IPS DF 6.9 (cell line): Measurements from ENCODE around the gene COL4A2.

Source experiments
- DNase-seq: peaks from one replicate; pipeline ENCODE4 v3.0.0-alpha.2; 2013; ENCODE audit warnings: low read depth, low spot score
- H3K27ac ChIP-seq: one replicate; pipeline ENCODE4 v1.5.1; 2013; ENCODE audit warnings: low read length, control low read depth
- H3K27me3 ChIP-seq: 2 replicates; pipeline ENCODE4 v1.6.1; 2013; ENCODE audit warnings: mild to moderate bottlenecking, low read length; ENCODE audit not compliant: control insufficient read depth, insufficient read depth
- H3K36me3 ChIP-seq: 2 replicates; pipeline ENCODE4 v1.6.1; 2013; ENCODE audit warnings: low read length; ENCODE audit not compliant: control insufficient read depth, insufficient read depth
- H3K4me1 ChIP-seq: 2 replicates; pipeline ENCODE4 v1.6.1; 2013; ENCODE audit warnings: low read length; ENCODE audit not compliant: control insufficient read depth, insufficient read depth
- H3K4me3 ChIP-seq: 2 replicates; pipeline ENCODE4 v1.5.1; 2013; ENCODE audit warnings: mild to moderate bottlenecking, low read length
- H3K9me3 ChIP-seq: 2 replicates; pipeline ENCODE4 v1.6.1; 2013; ENCODE audit warnings: low read length, inconsistent platforms; ENCODE audit not compliant: control insufficient read depth, insufficient read depth
- WGBS: extraction: QIAGEN DNeasy Blood & Tissue Kit; methylation state at CpG from one replicate; pipeline ENCODE4 v1.1.7; 2013; ENCODE audit warnings: mixed read lengths, missing lambda C conversion rate; ENCODE audit not compliant: insufficient read length, insufficient coverage; 5-methylcytosine and 5-hydroxymethylcytosine counted together

The COL4A2 gene

DNA sequence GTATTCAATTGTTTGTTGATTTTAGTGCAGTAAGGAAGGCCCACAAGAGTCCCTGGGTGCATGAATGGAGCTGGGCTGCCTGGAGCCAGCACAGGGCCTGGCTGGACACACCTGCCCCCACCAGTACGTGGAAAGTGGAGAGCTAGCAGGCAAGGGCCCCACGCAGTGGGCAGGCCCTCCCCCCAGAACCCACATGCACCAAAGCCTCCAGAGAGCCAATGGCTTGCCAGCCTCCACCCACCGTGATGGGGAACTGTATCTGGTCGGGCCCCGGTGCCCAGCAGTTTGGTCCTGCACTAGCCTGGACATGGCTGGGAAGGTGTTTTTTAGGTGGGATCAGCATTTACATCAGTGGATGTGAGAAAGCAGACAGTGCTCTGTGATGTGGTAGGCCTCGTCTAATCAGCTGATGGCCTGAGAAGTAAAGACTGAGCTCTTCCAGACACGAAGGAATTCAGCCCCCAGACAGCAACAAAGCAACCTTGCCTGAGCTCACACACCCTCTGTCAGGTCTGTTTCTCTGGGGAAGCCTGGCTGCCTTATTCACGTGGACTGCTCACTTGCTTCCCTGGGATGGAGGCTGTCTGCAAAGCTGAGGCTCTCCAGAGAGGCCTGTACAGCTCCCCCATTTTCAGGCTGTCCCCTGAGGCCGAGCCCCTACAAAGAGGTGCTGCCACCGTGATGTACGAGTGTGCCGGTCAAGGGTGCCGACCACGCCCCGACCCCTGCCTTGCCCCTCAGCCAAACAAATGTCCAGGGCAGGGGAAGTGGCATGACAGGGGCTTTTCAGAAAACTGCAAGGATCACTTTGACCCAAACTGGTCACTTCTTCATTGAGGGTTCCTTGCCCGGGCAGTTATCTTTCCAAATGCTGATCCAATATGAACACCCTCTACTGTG lies 226.9 kb downstream of the COL4A2 start:
- no peak overlapping the region for H3K27ac ChIP-seq
- H3K4me1 ChIP-seq, result peaks cover 4% of the 10 kb centered on the region; the same call in 1 of the 2 replicates
- H3K9me3 ChIP-seq, result no peaks in the 10 kb centered on the region
- WGBS, result no CpG with 5 or more reads among the region's 16 CpGs
- no peaks in the 10 kb centered on the region for H3K27me3 ChIP-seq
- H3K36me3 ChIP-seq, result no peaks in the 10 kb centered on the region
- no peak for DNase-seq
- no peak overlapping the region; the same call in 1 of the 2 replicates for H3K4me3 ChIP-seq

DNA sequence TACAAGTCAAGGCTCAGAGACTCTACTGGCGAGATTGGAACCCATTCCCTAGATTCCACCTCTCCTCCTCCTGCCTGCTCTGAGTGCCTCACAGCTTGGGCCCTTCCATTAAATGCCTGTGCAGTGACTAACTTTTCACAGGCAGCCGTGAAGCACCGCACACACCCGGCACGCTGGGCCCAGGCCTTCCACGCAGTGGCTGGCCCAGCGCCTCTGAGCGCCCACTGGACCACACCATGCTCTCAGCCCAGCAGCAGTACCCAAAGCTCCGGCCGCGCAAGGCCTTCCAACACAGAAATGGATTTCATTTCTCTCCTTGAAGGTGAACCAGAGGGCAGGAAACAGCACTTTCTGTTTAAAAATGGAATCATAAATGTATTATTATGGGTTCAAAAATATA lies 228.4 kb downstream of the COL4A2 start:
- DNase-seq, result no peak
- H3K9me3 ChIP-seq, result no peaks in the 10 kb centered on the region

DNA sequence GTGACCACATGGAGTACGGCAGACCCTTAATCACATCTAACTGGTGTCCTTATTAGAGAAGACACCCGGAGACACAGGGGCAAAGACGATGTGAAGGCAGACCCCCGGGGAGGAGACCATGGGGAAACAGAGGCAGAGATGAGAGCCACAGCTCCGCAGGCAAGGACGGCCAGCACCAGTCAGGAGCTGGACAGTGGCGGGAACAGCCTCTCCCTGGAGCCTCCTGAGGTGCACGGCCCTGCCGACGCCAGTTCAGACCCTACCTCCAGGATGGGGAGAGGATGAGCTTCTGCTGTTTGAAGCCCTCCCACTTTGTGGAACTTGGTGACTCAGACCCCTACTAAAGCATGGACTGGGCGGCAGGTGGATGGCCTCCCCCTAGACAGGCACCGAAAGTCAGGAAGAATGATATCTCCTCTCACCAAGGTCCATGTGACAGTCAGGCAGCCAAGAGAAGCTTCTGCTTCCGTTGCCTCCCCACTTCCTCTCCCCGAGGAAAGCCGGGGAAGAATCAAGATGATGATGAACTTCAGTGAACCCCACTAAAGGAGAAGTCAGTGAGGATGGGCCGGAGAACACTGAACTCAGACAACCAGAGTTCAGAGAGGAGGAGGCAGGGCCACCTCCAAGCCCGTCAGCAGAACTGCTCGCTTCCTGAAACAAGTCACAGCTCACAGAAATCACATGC lies 229.1 kb downstream of the COL4A2 start:
- no peak for DNase-seq

More for the DNA sequence above, 228.4 kb downstream of the COL4A2 start:
- Histone ChIP-seq H3K27me3 (no peaks in the 10 kb centered on the region), H3K4me3 (no peak overlapping the region), H3K27ac (no peak overlapping the region), H3K4me1 (peaks cover 4% of the 10 kb centered on the region; the same call in 1 of the 2 replicates), H3K36me3 (no peaks in the 10 kb centered on the region)
- no CpG with 5 or more reads among the region's 11 CpGs for WGBS

DNA sequence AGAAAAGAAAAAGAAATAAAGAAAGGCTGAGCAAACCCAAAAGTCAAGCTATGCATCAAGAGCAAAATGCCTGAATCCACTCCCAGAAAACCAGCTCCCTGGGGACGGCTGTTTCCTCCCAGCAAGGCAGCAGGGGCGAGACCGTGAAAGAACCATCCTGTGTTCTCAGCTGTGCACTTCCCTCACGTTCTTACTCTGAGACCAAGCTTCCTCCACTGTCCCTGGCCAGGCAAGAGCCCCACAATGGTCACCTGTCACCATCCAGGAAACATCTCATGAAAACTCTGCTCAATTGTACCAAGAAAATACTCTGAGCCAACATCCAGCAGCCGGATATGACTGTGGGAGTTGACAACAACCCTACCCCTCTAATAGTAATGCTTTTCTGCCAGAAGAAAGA lies 231.5 kb downstream of the COL4A2 start:
- DNase-seq, result no peak
- Histone ChIP-seq H3K36me3 (no peaks in the 10 kb centered on the region), H3K4me3 (no peak overlapping the region), H3K27ac (no peak overlapping the region), H3K9me3 (no peaks in the 10 kb centered on the region), H3K27me3 (no peaks in the 10 kb centered on the region), H3K4me1 (0 out of 2 replicates have a peak, but pooled peaks cover 3% of the 10 kb centered on the region)
- no CpG with 5 or more reads among the region's 5 CpGs for WGBS

More for the DNA sequence above, 229.1 kb downstream of the COL4A2 start:
- H3K27ac ChIP-seq, result no peak overlapping the region
- no peaks in the 10 kb centered on the region for H3K27me3 ChIP-seq
- no peak overlapping the region for H3K4me3 ChIP-seq
- H3K9me3 ChIP-seq, result no peaks in the 10 kb centered on the region
- no CpG with 5 or more reads among the region's 18 CpGs for WGBS
- H3K4me1 ChIP-seq, result peaks cover 3% of the 10 kb centered on the region; the same call in 1 of the 2 replicates
- no peaks in the 10 kb centered on the region for H3K36me3 ChIP-seq

DNA sequence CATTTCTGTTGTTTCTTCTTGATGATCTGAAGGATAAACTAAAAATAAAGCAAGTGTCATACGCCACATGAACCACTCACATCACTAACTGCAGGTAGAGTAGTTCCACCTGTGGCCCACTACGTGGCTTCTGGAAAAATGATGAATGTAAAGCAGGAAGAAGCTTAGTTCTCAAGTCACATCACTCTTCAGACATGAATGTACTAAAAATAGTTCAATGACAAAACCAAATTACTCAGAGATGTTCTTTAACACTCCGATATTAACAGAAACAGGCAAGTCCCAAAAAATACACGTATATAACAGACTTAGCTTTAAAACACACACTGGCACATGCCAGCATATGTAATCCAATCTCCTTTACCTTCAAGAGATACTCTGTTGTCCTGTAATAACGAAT lies 232.8 kb downstream of the COL4A2 start:
- no CpG with 5 or more reads among the region's 5 CpGs for WGBS
- DNase-seq, result no peak

DNA sequence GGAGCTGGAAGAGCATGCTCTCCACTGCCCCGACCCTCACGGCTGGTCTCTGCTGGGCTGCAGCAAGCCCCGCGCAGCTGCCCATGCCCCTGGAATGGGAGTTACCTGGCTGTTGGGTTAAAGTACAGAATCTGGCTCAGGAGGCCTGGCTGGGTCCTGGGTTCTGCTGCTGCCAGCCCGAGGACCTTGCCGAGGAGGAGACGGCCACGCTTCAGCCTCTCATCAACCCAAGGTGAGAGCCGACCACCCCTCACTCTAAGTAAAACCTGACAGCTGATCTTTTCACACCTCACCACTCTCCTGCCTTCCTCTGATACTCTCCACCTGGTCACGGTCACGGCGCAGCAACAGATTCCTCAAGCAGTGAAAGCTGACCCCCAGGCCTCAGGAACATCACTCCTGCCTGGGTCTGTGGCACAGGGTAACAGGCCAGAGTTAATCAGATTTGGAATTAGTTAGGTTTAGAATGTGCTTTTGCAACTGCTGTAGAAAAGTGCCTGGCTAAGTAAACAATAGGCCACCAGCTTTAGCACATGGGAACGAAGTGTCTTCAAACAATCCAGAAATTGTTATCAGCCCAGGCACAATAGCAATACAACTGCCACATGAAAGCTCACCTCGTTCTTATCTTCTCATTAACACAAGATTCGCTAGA lies 233.9 kb downstream of the COL4A2 start:
- Histone ChIP-seq H3K36me3 (no peaks in the 10 kb centered on the region), H3K27me3 (no peaks in the 10 kb centered on the region), H3K4me3 (no peak overlapping the region), H3K9me3 (no peaks in the 10 kb centered on the region; the same call in 1 of the 2 replicates), H3K4me1 (no peaks in the 10 kb centered on the region), H3K27ac (no peak overlapping the region)
- WGBS, result no CpG with 5 or more reads among the region's 15 CpGs
- DNase-seq, result no peak

More for the DNA sequence above, 232.8 kb downstream of the COL4A2 start:
- no peaks in the 10 kb centered on the region for H3K27me3 ChIP-seq
- no peaks in the 10 kb centered on the region for H3K4me1 ChIP-seq
- no peaks in the 10 kb centered on the region for H3K36me3 ChIP-seq
- no peaks in the 10 kb centered on the region; the same call in 1 of the 2 replicates for H3K9me3 ChIP-seq
- H3K4me3 ChIP-seq, result no peak overlapping the region
- H3K27ac ChIP-seq, result no peak overlapping the region

DNA sequence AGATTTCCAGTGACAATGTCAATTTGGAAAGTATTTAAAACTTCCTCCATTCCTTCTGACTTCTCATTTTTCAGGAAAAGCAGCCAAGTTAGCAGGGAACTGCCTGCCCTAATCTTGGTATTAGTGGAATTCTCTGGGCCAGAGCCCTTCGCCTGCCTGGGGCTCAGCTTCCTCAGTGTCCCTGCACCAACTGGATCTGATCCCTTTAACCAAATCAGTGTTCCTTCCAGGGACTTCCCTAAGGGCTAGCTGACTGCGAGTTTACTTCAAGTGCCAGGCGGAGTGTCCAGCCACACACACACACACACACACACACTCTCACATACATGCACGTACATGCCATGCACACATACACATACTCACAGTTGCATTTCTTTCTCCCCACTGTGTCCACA lies 234.4 kb downstream of the COL4A2 start:
- no peaks in the 10 kb centered on the region; the same call in 1 of the 2 replicates for H3K9me3 ChIP-seq
- no peak overlapping the region for H3K4me3 ChIP-seq
- DNase-seq, result no peak
- no peaks in the 10 kb centered on the region for H3K36me3 ChIP-seq
- no peaks in the 10 kb centered on the region for H3K27me3 ChIP-seq
- no peaks in the 10 kb centered on the region for H3K4me1 ChIP-seq
- H3K27ac ChIP-seq, result no peak overlapping the region
- WGBS, result no CpG with 5 or more reads among the region's 4 CpGs

DNA sequence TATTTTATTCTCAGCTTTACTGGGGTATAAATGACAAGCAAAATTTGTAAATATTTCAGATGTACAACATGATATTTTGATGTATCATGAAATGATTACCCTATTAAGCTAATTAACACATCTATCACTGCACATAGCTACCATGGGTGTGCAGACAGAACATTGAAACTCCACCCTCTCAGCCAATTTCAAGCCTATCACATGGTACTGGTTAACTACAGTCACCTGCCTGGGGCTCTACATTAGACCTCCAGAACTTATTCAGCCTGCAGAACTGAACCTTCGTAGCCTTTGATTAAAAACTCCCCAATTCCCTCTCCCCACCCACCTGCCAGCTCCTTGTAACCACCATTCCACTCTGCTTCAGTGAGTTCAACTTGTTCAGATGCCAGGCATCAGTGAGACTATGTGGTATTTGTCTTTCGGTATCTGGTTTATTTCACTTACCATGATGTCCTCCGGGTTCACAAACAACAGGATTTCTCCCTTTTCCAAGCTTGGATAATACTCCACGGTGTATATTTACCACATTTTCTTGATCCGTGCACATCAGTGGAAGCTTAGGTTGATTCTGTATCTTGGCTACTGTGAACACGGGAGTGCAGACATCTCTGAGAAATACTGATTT lies 235.2 kb downstream of the COL4A2 start:
- H3K9me3 ChIP-seq, result no peaks in the 10 kb centered on the region; the same call in 1 of the 2 replicates
- DNase-seq, result no peak
- WGBS, result no CpG with 5 or more reads among the region's 6 CpGs
- H3K4me3 ChIP-seq, result no peak overlapping the region
- no peaks in the 10 kb centered on the region for H3K4me1 ChIP-seq
- H3K27me3 ChIP-seq, result no peaks in the 10 kb centered on the region
- no peaks in the 10 kb centered on the region for H3K36me3 ChIP-seq
- no peak overlapping the region for H3K27ac ChIP-seq

DNA sequence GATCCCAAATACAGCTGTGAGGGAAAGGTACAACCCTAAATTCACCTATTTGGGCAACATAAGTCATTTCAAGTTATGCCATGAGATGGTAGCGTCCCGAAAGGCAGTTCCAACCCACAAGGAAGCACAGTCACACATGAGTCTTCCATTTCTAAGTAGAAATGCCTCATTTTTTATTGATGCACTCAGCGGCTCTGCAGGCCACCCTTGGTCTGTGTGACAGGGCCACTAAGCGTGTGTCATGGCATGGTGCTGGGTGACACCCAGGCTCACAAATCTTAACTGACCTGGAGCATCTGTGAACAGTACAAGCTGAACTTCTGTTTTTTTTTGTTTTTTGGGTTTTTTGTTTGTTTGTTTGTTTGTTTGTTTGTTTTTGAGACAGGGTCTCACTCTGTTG lies 239.3 kb downstream of the COL4A2 start:
- no peaks in the 10 kb centered on the region; the same call in 1 of the 2 replicates for H3K9me3 ChIP-seq
- H3K4me3 ChIP-seq, result no peak overlapping the region
- H3K36me3 ChIP-seq, result no peaks in the 10 kb centered on the region
- no peaks in the 10 kb centered on the region for H3K4me1 ChIP-seq
- H3K27ac ChIP-seq, result no peak overlapping the region
- no CpG with 5 or more reads among the region's 4 CpGs for WGBS
- no peak for DNase-seq
- no peaks in the 10 kb centered on the region for H3K27me3 ChIP-seq

DNA sequence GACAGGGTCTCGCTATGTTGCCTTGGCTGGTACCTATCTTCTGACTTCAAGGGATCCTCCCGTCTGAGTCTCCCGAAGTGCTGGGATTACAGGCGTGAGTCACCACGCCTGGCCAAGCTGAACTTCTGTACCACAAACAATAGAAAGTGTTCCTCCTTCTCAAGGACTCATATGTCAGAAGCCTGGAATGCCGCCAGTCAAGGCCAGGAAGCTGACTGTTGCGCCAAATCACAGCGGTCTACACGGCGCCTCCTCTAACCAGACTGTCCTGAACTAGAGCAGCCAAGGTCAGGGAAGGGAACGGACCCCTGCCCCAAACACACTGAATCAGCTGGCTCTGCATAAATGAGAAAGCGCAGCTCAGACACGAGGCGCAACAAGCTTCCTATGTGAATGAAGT lies 239.8 kb downstream of the COL4A2 start:
- DNase-seq, result no peak
- H3K27me3 ChIP-seq, result no peaks in the 10 kb centered on the region
- H3K4me3 ChIP-seq, result no peak overlapping the region
- no CpG with 5 or more reads among the region's 14 CpGs for WGBS
- no peaks in the 10 kb centered on the region; the same call in 1 of the 2 replicates for H3K9me3 ChIP-seq
- no peaks in the 10 kb centered on the region for H3K36me3 ChIP-seq
- no peaks in the 10 kb centered on the region for H3K4me1 ChIP-seq
- no peak overlapping the region for H3K27ac ChIP-seq
